HG03521 (cell line): Measurements from ENCODE around the gene COTL1.

Source experiments
- ATAC-seq: cut with Tn5 transposase; IDR thresholded peaks from one replicate; pipeline ENCODE4 v1.9.1; 2021; ENCODE audit warnings: mild to moderate bottlenecking, moderate library complexity; ENCODE audit not compliant: unreplicated experiment

COTL1 gene

GRCh38 chr16:84555418-84556196, 62.3 kb downstream of the COTL1 start:
- ATAC-seq: no peak

GRCh38 chr16:84554627-84555328, 63.1 kb downstream of the COTL1 start:
- no peak for ATAC-seq

- no peak for ATAC-seq
Observed at GRCh38 chr16:84553873-84554399, 63.9 kb downstream of the COTL1 start.

- no peak for ATAC-seq
Observed at GRCh38 chr16:84552135-84552534, 65.7 kb downstream of the COTL1 start.

- no peak for ATAC-seq
Observed at GRCh38 chr16:84550096-84550495, 67.8 kb downstream of the COTL1 start.

GRCh38 chr16:84548971-84549844, 68.7 kb downstream of the COTL1 start:
- no peak for ATAC-seq

GRCh38 chr16:84548508-84548907, 69.4 kb downstream of the COTL1 start:
- ATAC-seq: no peak

GRCh38 chr16:84547546-84548061, 70.3 kb downstream of the COTL1 start:
- no peak for ATAC-seq

- no peak for ATAC-seq
Observed at GRCh38 chr16:84546669-84547545, 71.0 kb downstream of the COTL1 start.

GRCh38 chr16:84545114-84545737, 72.7 kb downstream of the COTL1 start:
- no peak for ATAC-seq

- no peak for ATAC-seq
Observed at GRCh38 chr16:84544031-84544773, 73.7 kb downstream of the COTL1 start.

- ATAC-seq: no peak
Observed at GRCh38 chr16:84543253-84543652, 74.6 kb downstream of the COTL1 start.

GRCh38 chr16:84541999-84542817, 75.7 kb downstream of the COTL1 start:
- no peak for ATAC-seq

GRCh38 chr16:84540194-84540593, 77.7 kb downstream of the COTL1 start:
- no peak for ATAC-seq

- ATAC-seq: no peak
Observed at GRCh38 chr16:84538222-84538840, 79.5 kb downstream of the COTL1 start.

GRCh38 chr16:84537491-84538151, 80.3 kb downstream of the COTL1 start:
- no peak for ATAC-seq

GRCh38 chr16:84535851-84536250, 82.0 kb downstream of the COTL1 start:
- no peak for ATAC-seq
